ENCODE results near the gene OR5B21.

The OR5B21 gene

GRCh38 chr11:58494101-58494500 is 13.8 kb downstream of the OR5B21 start:
- no peak for DNase-seq (ENCODE audit: low read depth in 2 of 3, low spot score in 2 of 3)

GRCh38 chr11:58493676-58494075 is 14.2 kb downstream of the OR5B21 start:
- DNase-seq (ENCODE audit: low read depth in 2 of 3, low spot score in 2 of 3): no peak

GRCh38 chr11:58490827-58491226 is 17.1 kb downstream of the OR5B21 start:
- no peak for DNase-seq (ENCODE audit: low read depth in 2 of 3, low spot score in 2 of 3)

DNA sequence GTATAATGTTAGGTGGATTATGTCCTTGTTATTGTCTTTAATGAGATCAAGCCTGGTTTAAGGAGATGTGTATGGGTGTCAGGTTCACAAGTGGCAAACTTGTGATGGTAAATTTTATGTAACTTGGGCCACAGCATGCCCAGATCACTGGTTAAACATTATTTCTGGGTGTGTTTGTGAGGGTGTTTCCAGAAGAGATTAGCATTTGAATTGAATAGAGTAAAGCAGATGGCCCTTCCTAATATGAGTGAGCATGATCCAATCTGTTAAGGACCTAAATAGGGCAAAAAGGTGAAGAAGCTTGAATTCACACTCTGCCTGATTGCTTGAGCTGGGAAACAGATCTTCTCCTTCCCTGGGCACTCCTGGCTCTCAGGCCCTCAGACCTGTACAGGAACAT is 20.7 kb downstream of the OR5B21 start:
- DNase-seq (ENCODE audit: low read depth in 2 of 3, low spot score in 2 of 3): no peak

DNA sequence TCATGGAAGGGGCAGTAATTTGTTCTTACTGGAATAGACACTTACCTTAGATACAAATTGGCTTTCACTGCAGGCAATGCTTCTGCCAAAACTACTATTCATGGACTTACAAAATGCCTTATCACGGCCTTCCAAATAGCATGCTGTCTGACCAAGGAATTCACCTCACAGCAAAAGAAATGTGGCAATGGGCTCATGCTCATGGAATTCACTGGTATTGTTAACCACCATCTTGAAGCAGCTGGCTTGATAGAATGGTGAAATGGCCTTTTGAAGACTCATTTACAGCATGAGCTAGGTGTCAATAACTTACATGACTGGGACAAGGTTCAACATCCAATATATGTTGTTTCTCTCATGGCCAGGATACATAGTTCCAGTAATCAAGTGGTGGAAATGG is 21.9 kb downstream of the OR5B21 start:
- no peak for DNase-seq (ENCODE audit: low read depth in 2 of 3, low spot score in 2 of 3)

- DNase-seq (ENCODE audit: low read depth in 2 of 3, low spot score in 2 of 3): no peak
Measured at GRCh38 chr11:58471892-58472291, 36.0 kb downstream of the OR5B21 start.

GRCh38 chr11:58466293-58466692 is 41.6 kb downstream of the OR5B21 start:
- DNase-seq (ENCODE audit: low read depth in 2 of 3, low spot score in 2 of 3): no peak

DNA sequence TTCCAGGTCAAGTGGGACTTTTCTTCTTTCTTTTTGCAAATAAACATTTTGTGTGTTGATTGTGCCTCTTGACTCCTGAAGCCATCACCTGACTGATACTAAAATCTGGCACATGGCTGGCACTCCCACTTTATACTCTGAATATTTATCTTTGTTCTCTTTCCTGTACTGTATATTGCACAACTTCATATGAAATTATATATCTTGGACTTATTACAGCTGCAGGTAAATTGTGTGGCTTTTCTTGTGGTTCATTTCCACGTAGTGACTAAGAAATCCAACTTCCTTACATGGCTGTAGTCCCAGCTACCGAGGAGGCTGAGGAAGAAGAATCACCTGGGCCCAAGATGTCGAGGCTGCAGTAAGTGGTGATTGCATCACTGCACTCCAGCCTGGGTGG is 42.2 kb downstream of the OR5B21 start:
- DNase-seq (ENCODE audit: low read depth in 2 of 3, low spot score in 2 of 3): no peak

Data from activated CD8-positive, alpha-beta memory T cell treated with anti-CD3 and anti-CD28 coated beads for 48 hours (primary cell).